Fibroblast of skin of right biceps (primary cell): ENCODE results near the gene FGGY.

Experiments
- DNase-seq: peaks from one replicate; pipeline ENCODE4 v3.0.0-alpha.2; 2013

FGGY gene

GRCh38 chr1:59666106-59666505 lies 369.2 kb downstream of the FGGY start:
- DNase-seq: no peak

GRCh38 chr1:59667020-59667419 lies 370.1 kb downstream of the FGGY start:
- no peak for DNase-seq

- DNase-seq: peak; percentile 40
Observed at GRCh38 chr1:59669752-59670312, 372.9 kb downstream of the FGGY start.

GRCh38 chr1:59670662-59671061 lies 373.8 kb downstream of the FGGY start:
- DNase-seq: no peak

GRCh38 chr1:59671066-59671952 lies 374.4 kb downstream of the FGGY start:
- DNase-seq: no peak

- no peak for DNase-seq
Observed at GRCh38 chr1:59671953-59672305, 375.0 kb downstream of the FGGY start.

GRCh38 chr1:59672851-59673572 lies 376.1 kb downstream of the FGGY start:
- peak; percentile 82 for DNase-seq

GRCh38 chr1:59673573-59674450 lies 376.9 kb downstream of the FGGY start:
- DNase-seq: no peak

GRCh38 chr1:59674595-59674994 lies 377.7 kb downstream of the FGGY start:
- peak; percentile 11 for DNase-seq

GRCh38 chr1:59675936-59676335 lies 379.0 kb downstream of the FGGY start:
- DNase-seq: no peak

GRCh38 chr1:59678040-59678439 lies 381.1 kb downstream of the FGGY start:
- DNase-seq: peak; percentile 56

- peak; percentile 95 for DNase-seq
Observed at GRCh38 chr1:59678493-59679228, 381.8 kb downstream of the FGGY start.

GRCh38 chr1:59680044-59680443 lies 383.1 kb downstream of the FGGY start:
- no peak for DNase-seq

- peak; percentile 61 for DNase-seq
Observed at GRCh38 chr1:59682396-59683080, 385.6 kb downstream of the FGGY start.

GRCh38 chr1:59683197-59683596 lies 386.3 kb downstream of the FGGY start:
- DNase-seq: no peak

- no peak for DNase-seq
Observed at GRCh38 chr1:59684698-59685097, 387.8 kb downstream of the FGGY start.

GRCh38 chr1:59685101-59685500 lies 388.2 kb downstream of the FGGY start:
- DNase-seq: no peak

- DNase-seq: no peak
Observed at GRCh38 chr1:59685666-59686065, 388.8 kb downstream of the FGGY start.

GRCh38 chr1:59686170-59686569 lies 389.3 kb downstream of the FGGY start:
- DNase-seq: no peak

- no peak for DNase-seq
Observed at GRCh38 chr1:59686574-59686973, 389.7 kb downstream of the FGGY start.

- no peak for DNase-seq
Observed at GRCh38 chr1:59687081-59687480, 390.2 kb downstream of the FGGY start.

- no peak for DNase-seq
Observed at GRCh38 chr1:59688976-59689375, 392.1 kb downstream of the FGGY start.
